HEK293 (cell line): ENCODE results near the gene TUT1.

ENCODE experiments used
- CTCF ChIA-PET: fragments of 350-600 bp; formaldehyde crosslinking; extraction: SDS; loops from one replicate; lab custom pipeline; 2021; ENCODE audit warnings: antibody characterized with exemption; lab: Yijun Ruan, JAX
- POLR2A ChIA-PET: fragments of 300-600 bp; formaldehyde crosslinking; extraction: SDS; loops from one replicate; lab custom pipeline; 2020; ENCODE audit warnings: antibody characterized with exemption, inconsistent platforms; lab: Yijun Ruan, JAX
- H3K27ac ChIP-seq: fragments of 200-500 bp; sonication (Bioruptor generic); 2 replicates; pipeline ENCODE4 v1.5.1; 2014; ENCODE audit warnings: low read depth, low read length, control low read depth, inconsistent platforms; ENCODE audit errors: extremely low read depth
- H3K36me3 ChIP-seq, 2 experiments: fragments of 200-500 bp in 1 of 2; sonication (Bioruptor generic) in 1 of 2; 1 replicate in 1 of 2; 2 replicates in 1 of 2; pipeline ENCODE4 v1.5.1; 2014 to 2017; ENCODE audit warnings: inconsistent platforms in 2 of 2, low read length in 2 of 2; ENCODE audit not compliant: control insufficient read depth in 2 of 2, insufficient read depth in 1 of 2
- H3K4me1 ChIP-seq: fragments of 200-500 bp; sonication (Bioruptor generic); 2 replicates; pipeline ENCODE4 v1.5.1; 2014; ENCODE audit warnings: mild to moderate bottlenecking, low read length, inconsistent platforms; ENCODE audit not compliant: control insufficient read depth, insufficient read depth
- H3K4me3 ChIP-seq: 2 replicates; pipeline ENCODE4 v1.5.1; 2011; ENCODE audit warnings: low read depth, mild to moderate bottlenecking, control low read depth, low read length, moderate library complexity
- H3K9me3 ChIP-seq: fragments of 200-500 bp; sonication (Bioruptor generic); 2 replicates; pipeline ENCODE4 v1.5.1; 2014; ENCODE audit warnings: low read depth, low read length, inconsistent platforms; ENCODE audit not compliant: control insufficient read depth, insufficient read depth
- HIC1 ChIP-seq: fragments of 450-650 bp; formaldehyde crosslinking; IDR thresholded peaks from 2 replicates; pipeline ENCODE4 v1.5.1; 2016; ENCODE audit warnings: missing biosample characterization, missing genetic modification characterization
- HOXA7 ChIP-seq: sonication (generic); formaldehyde crosslinking; IDR thresholded peaks from 2 replicates; pipeline ENCODE4 v1.8.1; 2022; ENCODE audit warnings: missing genetic modification reagents, borderline replicate concordance
- HOXD13 ChIP-seq: sonication (generic); formaldehyde crosslinking; IDR thresholded peaks from 2 replicates; pipeline ENCODE4 v1.8.0; 2022; ENCODE audit warnings: missing genetic modification reagents, borderline replicate concordance
- INSM2 ChIP-seq: fragments of 450-650 bp; formaldehyde crosslinking; IDR thresholded peaks from 2 replicates; pipeline ENCODE4 v1.5.1; 2016; ENCODE audit warnings: missing biosample characterization, missing genetic modification characterization
- MEIS1 ChIP-seq: sonication (generic); formaldehyde crosslinking; IDR thresholded peaks from 2 replicates; pipeline ENCODE4 v1.8.1; 2022; ENCODE audit warnings: missing genetic modification reagents, mild to moderate bottlenecking, borderline replicate concordance
- PRDM1 ChIP-seq: fragments of 450-650 bp; formaldehyde crosslinking; IDR thresholded peaks from 2 replicates; pipeline ENCODE4; 2016; ENCODE audit warnings: missing biosample characterization, missing genetic modification characterization
- SCRT2 ChIP-seq: fragments of 450-650 bp; formaldehyde crosslinking; IDR thresholded peaks from 2 replicates; pipeline ENCODE4 v1.5.1; 2016; ENCODE audit warnings: missing biosample characterization, missing genetic modification characterization
- TSHZ1 ChIP-seq: fragments of 450-650 bp; formaldehyde crosslinking; IDR thresholded peaks from 2 replicates; pipeline ENCODE4 v1.5.1; 2016; ENCODE audit warnings: missing biosample characterization, missing genetic modification characterization, borderline replicate concordance
- YY2 ChIP-seq: fragments of 450-650 bp; formaldehyde crosslinking; IDR thresholded peaks from 2 replicates; pipeline ENCODE4 v1.5.1; 2016; ENCODE audit warnings: missing biosample characterization, missing genetic modification characterization
- ZNF37A ChIP-seq: fragments of 450-650 bp; IDR thresholded peaks from 2 replicates; pipeline ENCODE4 v1.5.1; 2018; ENCODE audit warnings: missing biosample characterization, missing genetic modification characterization
- ZNF692 ChIP-seq: fragments of 450-650 bp; formaldehyde crosslinking; IDR thresholded peaks from 2 replicates; pipeline ENCODE4 v1.5.1; 2016; ENCODE audit warnings: missing biosample characterization, missing genetic modification characterization
- ZNF76 ChIP-seq: fragments of 450-650 bp; formaldehyde crosslinking; IDR thresholded peaks from 2 replicates; pipeline ENCODE4; 2016; ENCODE audit warnings: low read depth, missing biosample characterization, missing genetic modification characterization, borderline replicate concordance
- ZNF776 ChIP-seq: fragments of 450-650 bp; formaldehyde crosslinking; IDR thresholded peaks from 2 replicates; pipeline ENCODE4 v1.5.0; 2017; ENCODE audit warnings: missing biosample characterization, missing genetic modification characterization, borderline replicate concordance
- ZSCAN23 ChIP-seq: fragments of 450-650 bp; formaldehyde crosslinking; IDR thresholded peaks from 2 replicates; pipeline ENCODE4 v1.5.1; 2016; ENCODE audit warnings: missing biosample characterization, missing genetic modification characterization
- TF ChIP-seq, protein P1 (sequence below): fragments of 450-650 bp; formaldehyde crosslinking; IDR thresholded peaks from 2 replicates; pipeline ENCODE4 v1.5.1; 2016; ENCODE audit warnings: missing biosample characterization, missing genetic modification characterization
- TF ChIP-seq, protein P2 (sequence below): fragments of 450-650 bp; formaldehyde crosslinking; IDR thresholded peaks from 2 replicates; pipeline ENCODE4 v1.5.1; 2016; ENCODE audit warnings: missing biosample characterization, missing genetic modification characterization

The TUT1 gene

DNA sequence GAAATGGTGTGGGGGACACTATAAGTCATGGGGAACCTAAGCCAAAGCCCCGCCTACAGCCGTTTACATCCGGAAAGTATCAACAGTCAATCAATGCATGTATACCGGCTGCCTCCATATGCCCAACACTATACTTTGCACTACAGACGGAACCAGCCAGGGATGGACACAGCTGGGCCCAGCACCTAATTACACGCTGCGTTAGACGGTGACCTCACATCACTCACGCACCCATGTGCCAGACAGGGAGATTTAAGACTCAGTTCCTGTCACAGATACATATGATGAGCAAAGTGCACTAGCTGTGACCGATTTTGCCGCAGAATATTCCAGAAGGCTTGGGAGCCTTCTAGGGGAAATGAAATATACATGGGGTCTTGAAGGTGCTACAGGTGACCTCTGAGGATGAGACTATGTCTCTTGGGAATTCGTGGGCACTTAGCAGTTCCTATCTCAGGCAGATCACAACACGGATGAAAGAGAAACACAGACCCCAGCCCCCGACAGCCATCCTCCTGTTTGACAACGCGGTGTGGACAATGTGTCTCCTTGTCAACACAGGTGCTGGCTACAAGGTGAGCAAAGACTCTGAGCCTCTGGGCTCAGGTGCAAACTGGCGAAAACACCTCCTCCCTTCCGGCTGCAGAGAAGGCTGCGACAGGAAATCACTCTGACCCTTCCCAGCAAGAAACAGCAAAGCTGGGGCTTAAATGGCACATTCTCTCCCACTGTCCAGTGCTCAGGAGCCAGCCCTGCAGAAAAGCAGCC, 52.7 kb downstream of the TUT1 start:
- H3K4me1 ChIP-seq = peaks cover 7% of the 10 kb centered on the region
- H3K9me3 ChIP-seq = no peaks in the 10 kb centered on the region
- ChIA-PET CTCF (interaction anchor here (1.6 to 8.8 kb wide), 2 partner anchors 19 to 115 kb away, joined by 4 to 188 read pairs; no protein-coding TSS in a partner anchor), POLR2A (interaction anchor here (0.9 to 1.0 kb wide), 7 partner anchors 22 to 248 kb away, joined by 3 to 4 read pairs (median 3); partner anchors contain the start of genes EEF1G, TMEM179B and TUT1)
- TF ChIP-seq TSHZ1 (no peak), HOXD13 (CRISPR knock-in tag) (no peak), MEIS1 (no peak), ZNF692 (tag by site-specific recombination) (no peak), ZSCAN23 (tag by site-specific recombination) (no peak), INSM2 (no peak), ZNF776 (tag by site-specific recombination) (no peak), HIC1 (tag by site-specific recombination) (no peak), ZNF37A (no peak), SCRT2 (tag by site-specific recombination) (no peak), PRDM1 (no peak), YY2 (tag by site-specific recombination) (no peak), ZNF76 (tag by site-specific recombination) (no peak), HOXA7 (CRISPR knock-in tag) (no peak)
- TF ChIP-seq, protein P1, sequence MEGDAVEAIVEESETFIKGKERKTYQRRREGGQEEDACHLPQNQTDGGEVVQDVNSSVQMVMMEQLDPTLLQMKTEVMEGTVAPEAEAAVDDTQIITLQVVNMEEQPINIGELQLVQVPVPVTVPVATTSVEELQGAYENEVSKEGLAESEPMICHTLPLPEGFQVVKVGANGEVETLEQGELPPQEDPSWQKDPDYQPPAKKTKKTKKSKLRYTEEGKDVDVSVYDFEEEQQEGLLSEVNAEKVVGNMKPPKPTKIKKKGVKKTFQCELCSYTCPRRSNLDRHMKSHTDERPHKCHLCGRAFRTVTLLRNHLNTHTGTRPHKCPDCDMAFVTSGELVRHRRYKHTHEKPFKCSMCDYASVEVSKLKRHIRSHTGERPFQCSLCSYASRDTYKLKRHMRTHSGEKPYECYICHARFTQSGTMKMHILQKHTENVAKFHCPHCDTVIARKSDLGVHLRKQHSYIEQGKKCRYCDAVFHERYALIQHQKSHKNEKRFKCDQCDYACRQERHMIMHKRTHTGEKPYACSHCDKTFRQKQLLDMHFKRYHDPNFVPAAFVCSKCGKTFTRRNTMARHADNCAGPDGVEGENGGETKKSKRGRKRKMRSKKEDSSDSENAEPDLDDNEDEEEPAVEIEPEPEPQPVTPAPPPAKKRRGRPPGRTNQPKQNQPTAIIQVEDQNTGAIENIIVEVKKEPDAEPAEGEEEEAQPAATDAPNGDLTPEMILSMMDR (tag by site-specific recombination) = no peak
- TF ChIP-seq, protein P2, sequence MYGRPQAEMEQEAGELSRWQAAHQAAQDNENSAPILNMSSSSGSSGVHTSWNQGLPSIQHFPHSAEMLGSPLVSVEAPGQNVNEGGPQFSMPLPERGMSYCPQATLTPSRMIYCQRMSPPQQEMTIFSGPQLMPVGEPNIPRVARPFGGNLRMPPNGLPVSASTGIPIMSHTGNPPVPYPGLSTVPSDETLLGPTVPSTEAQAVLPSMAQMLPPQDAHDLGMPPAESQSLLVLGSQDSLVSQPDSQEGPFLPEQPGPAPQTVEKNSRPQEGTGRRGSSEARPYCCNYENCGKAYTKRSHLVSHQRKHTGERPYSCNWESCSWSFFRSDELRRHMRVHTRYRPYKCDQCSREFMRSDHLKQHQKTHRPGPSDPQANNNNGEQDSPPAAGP (tag by site-specific recombination) = no peak
- H3K36me3 ChIP-seq = peaks cover 0 to 20% of the 10 kb centered on the region in 2 experiments; a peak in 1 of 3 replicates
- H3K4me3 ChIP-seq = no peak overlapping the region
- H3K27ac ChIP-seq = no peak overlapping the region
